GM11168 (cell line): ENCODE results near the gene FCHSD1.

ENCODE experiments used
- in situ Hi-C: fragments of 300-500 bp; cut with MboI; formaldehyde crosslinking; loops from one replicate; pipeline ENCODE4 v1.12.0; 2022; ENCODE audit warnings: low sequenced_read_pairs; ENCODE audit not compliant: unreplicated experiment

FCHSD1 gene

GRCh38 chr5:141597814-141598213, 53.4 kb downstream of the FCHSD1 start:
- in situ Hi-C loops: no loop called here

- in situ Hi-C loops: no loop called here
Measured at GRCh38 chr5:141597394-141597793, 53.8 kb downstream of the FCHSD1 start.

GRCh38 chr5:141596867-141597266, 54.4 kb downstream of the FCHSD1 start:
- in situ Hi-C loops: no loop called here

- in situ Hi-C loops: no loop called here
Measured at GRCh38 chr5:141590127-141590526, 61.1 kb downstream of the FCHSD1 start.
